GM12872 (cell line): Measurements from ENCODE around the gene JPH4.

Experiments
- TF ChIP-seq, protein P1 (sequence below): IDR thresholded peaks from 3 replicates; pipeline ENCODE4 v1.5.1; 2011; ENCODE audit warnings: low read depth, mild to moderate bottlenecking, low read length, moderate library complexity; ENCODE audit not compliant: insufficient read depth

JPH4 gene

DNA sequence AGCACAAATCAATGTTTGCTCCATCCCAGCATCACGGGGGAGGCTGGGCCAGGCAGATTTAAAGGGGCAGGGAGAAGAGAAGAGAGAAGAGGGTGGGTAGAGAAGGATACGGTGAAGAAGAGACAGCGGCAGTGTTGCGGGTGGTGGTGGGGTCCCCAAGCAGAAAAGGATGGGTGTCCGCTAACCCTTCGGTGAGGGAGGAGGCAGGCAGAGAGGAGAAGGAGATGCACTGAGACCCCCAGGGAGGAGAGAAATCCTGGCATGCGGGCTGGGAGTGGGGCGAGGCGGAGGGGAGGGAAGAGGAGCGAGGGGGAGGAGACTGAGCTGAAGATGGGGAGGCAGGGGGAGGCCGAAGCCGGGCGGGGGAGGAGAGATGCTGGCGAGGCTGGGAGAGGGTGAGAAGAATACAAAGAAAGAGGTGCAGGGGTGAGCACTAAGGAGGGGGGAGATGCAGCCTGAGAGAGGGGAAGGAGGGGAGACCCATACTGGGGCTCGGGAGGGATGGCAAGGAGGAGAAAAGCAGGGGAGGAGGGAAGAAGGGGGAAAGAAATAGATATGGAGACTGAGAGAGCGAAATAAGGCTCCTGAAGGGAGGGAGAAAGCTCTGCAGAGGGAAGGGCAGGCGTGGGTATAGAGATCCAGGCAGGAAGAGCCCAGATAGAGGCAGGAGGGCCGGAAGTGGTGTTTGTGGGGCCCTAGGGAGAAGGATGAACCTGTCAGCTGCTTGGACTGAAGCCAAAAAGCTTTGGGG lies at the start of gene JPH4:
JPH4 (minus strand) TSS at position 231 of the 751 bp plus-strand sequence. CDS start 1,337 bp downstream, outside the sequence.
- TF ChIP-seq, protein P1, sequence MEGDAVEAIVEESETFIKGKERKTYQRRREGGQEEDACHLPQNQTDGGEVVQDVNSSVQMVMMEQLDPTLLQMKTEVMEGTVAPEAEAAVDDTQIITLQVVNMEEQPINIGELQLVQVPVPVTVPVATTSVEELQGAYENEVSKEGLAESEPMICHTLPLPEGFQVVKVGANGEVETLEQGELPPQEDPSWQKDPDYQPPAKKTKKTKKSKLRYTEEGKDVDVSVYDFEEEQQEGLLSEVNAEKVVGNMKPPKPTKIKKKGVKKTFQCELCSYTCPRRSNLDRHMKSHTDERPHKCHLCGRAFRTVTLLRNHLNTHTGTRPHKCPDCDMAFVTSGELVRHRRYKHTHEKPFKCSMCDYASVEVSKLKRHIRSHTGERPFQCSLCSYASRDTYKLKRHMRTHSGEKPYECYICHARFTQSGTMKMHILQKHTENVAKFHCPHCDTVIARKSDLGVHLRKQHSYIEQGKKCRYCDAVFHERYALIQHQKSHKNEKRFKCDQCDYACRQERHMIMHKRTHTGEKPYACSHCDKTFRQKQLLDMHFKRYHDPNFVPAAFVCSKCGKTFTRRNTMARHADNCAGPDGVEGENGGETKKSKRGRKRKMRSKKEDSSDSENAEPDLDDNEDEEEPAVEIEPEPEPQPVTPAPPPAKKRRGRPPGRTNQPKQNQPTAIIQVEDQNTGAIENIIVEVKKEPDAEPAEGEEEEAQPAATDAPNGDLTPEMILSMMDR: no peak

- TF ChIP-seq, protein P1: no peak
These were observed 49.4 kb upstream of the JPH4 start for GRCh38 chr14:23627961-23628360.

DNA sequence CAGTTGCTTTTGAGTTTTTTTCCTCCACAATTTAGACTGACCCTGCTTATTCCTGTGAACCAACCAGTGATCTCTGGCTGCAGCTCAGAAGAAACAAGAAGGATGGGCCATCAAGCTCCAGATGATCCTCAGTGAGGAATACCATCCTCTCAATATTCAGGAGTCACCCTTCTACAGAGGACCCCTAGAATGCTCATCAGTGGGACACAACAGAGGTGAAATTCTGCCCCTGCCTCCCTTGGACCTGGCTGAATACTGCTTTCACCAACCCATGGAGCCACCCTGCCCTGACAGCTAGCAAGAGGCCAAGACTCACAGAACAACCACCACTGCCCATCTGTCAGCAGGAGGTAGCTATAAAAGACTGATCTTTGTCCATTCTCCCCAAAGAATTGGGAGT lies 48.4 kb upstream of the JPH4 start:
- TF ChIP-seq, protein P1: no peak

DNA sequence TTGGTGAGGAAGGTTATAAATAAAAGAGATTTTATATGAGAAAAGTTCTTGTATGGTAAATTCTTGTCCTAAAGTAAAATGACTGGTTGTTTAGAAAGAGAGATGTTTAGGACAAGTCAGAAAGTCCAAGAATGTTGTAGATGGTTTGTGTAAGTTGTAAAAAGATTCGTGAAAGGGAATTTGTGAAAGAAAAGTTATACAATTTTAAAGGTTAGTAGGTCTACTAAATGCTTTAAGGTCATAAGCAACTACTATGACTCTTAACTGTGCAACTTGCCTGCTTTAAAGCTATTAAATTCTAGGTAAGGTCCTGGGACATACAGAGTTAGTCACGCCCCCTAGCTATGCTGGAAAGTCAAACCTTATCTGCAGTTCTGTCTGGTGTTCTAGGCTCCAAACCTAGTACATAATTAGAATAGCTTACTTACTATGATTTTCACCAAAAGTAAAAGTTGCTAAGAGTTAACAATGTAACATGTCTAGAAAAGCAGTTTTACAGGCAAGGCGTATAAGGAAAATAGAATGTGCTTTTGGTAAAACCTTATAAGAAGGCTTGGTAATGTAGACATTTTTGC lies 46.3 kb upstream of the JPH4 start:
- TF ChIP-seq, protein P1: no peak

DNA sequence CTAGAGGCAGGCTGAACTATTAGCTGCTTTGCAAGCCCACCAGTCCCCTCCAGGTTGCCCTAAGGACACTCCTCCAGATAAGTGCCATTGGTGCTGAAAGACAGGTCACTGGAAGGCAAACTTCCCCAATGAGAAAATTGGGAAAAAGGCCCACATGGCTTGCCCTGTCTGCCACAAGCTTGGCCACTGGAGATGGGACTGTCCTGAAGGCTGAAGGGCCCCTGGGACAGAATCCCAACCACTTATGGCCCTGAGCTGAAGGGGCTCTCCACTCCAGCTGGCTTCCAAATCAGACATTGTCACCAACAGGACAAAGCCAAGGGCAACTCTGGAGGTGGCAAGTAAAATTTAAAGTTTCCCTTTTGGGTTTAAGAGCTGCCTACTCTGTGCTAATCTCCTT lies 45.4 kb upstream of the JPH4 start:
- TF ChIP-seq, protein P1: no peak

DNA sequence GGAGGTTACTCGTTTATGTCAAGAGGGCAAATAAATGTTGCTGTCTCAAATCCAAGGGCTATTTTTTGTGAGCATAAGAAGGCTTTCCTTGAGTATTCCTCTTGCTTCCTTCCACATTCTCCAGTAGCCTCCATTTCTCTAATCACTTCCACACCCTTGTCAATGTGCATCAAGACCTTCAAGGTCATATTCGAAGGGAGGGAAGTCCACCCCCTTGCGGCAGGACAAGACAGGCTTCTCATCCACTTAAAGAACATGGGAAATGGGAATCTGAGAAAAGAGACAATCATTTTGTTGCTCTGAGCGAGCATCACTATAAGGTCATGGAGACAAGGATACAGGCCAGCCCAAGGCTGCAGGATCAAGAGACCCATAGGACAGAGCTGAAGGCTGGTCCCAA lies 44.4 kb upstream of the JPH4 start:
- TF ChIP-seq, protein P1: no peak

DNA sequence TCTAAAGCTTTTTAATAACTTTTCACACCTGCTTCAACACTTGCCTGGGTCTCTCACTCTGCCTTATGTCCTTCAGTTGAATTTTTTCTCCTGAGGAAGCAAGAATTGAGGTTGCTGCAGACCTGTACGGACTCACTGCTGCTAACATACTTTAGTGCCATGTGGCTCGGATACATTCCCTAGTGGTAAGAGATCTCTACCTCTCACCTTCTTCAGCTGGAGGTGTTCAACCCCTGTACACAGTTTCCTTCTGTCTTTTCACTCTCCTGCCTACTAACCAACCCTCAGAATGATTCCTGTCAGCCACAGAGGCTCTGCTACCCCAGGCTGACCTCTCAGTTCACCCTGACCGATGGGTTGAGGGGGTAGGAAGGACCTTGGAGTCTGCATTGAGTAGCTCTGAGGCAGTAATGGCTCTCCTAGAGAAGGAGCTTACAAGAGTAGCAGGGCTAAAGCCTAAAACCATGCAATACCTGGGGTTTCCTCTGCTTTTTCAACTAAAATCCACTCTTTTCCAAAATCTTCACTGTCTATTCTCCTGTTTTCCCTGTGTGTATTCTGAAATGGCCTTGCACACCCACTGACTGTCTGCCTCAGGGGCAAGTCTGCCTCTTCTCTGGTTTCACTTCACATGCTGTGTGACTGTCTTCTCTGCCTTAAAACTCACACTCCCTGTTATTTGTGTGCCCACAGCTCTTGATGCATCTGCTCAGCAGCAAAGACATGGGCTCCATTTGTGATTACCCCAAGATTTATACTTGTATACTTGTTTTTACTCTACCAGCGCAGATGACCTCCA lies 43.5 kb upstream of the JPH4 start:
- TF ChIP-seq, protein P1: no peak
